Osteocyte (in vitro differentiated cells): ENCODE data around the gene ZIC1. TPM values are rescaled to one million over a fixed set of nuclear protein-coding genes. Genes with fewer than 3 reads are reported as not detected.
A peak's percentile ranks its signal among the peaks of the same experiment; 100 is the strongest.

Source experiments
- DNase-seq: peaks from one replicate; pipeline ENCODE4 v3.0.0; 2021; ENCODE audit warnings: mixed read lengths; ENCODE audit not compliant: unreplicated experiment; ENCODE audit errors: extremely low spot score
- H3K27ac Mint-ChIP-seq: one replicate; pipeline ENCODE4 v1.8.0; 2021; ENCODE audit warnings: mild to moderate bottlenecking, mixed read lengths; ENCODE audit not compliant: unreplicated experiment
- H3K27me3 Mint-ChIP-seq: one replicate; pipeline ENCODE4 v1.8.0; 2021; ENCODE audit warnings: mixed read lengths; ENCODE audit not compliant: unreplicated experiment
- H3K36me3 Mint-ChIP-seq: one replicate; pipeline ENCODE4 v1.8.0; 2021; ENCODE audit warnings: mixed read lengths; ENCODE audit not compliant: unreplicated experiment
- H3K4me1 Mint-ChIP-seq: one replicate; pipeline ENCODE4 v1.8.0; 2021; ENCODE audit warnings: mixed read lengths; ENCODE audit not compliant: unreplicated experiment
- H3K4me3 Mint-ChIP-seq: one replicate; pipeline ENCODE4 v1.8.0; 2021; ENCODE audit warnings: mild to moderate bottlenecking, moderate library complexity, mixed read lengths; ENCODE audit not compliant: unreplicated experiment
- H3K9me3 Mint-ChIP-seq: one replicate; pipeline ENCODE4 v1.8.0; 2021; ENCODE audit warnings: mixed read lengths; ENCODE audit not compliant: unreplicated experiment
- CTCF ChIP-seq: fragments of 200-600 bp; sonication (generic); IDR thresholded peaks from 2 replicates; pipeline ENCODE4 v1.5.0; 2021; ENCODE audit warnings: antibody characterized with exemption, mild to moderate bottlenecking, moderate library complexity
- total RNA-seq: library from RNA; stranded (reverse); gene quantifications from 2 replicates; pipeline ENCODE4 v1.2.1, GENCODE V29; 2021

The ZIC1 gene
- total RNA-seq, 1 donor from 2014 or later, result 89.9 TPM

- Mint-ChIP-seq H3K9me3 (no peaks in the 10 kb centered on the region), H3K36me3 (peaks cover 2% of the 10 kb centered on the region), H3K27me3 (peaks cover 73% of the 10 kb centered on the region), H3K27ac (no peak overlapping the region), H3K4me3 (no peak overlapping the region), H3K4me1 (peaks cover 24% of the 10 kb centered on the region)
- no peak for DNase-seq
- no peak for TF ChIP-seq CTCF
These were observed 36.6 kb upstream of the ZIC1 start for GRCh38 chr3:147372525-147373027.

DNA sequence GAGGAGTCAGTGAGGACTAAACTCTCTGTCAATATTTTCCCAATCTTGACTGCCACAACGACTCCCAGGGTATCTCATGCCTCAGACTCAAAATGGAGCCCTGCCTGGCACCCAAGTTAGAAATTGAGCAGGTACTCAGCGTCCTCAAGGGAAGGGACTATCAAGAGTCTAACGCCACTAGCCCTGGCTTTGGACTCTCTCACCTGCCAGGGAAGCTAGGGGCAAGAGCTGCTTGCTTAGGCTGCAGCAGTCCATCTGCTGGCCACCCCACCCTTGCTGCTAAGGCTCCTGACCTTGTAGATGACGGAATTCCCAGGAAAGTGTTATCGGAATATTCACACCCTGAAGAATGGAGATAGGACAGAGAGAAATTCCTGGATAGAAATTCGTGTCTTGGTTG, 35.9 kb upstream of the ZIC1 start:
- Mint-ChIP-seq H3K27me3 (peaks cover 71% of the 10 kb centered on the region), H3K27ac (no peak overlapping the region), H3K36me3 (peaks cover 2% of the 10 kb centered on the region), H3K4me3 (no peak overlapping the region), H3K4me1 (peaks cover 24% of the 10 kb centered on the region), H3K9me3 (no peaks in the 10 kb centered on the region)
- DNase-seq, result no peak
- TF ChIP-seq CTCF, result no peak

DNA sequence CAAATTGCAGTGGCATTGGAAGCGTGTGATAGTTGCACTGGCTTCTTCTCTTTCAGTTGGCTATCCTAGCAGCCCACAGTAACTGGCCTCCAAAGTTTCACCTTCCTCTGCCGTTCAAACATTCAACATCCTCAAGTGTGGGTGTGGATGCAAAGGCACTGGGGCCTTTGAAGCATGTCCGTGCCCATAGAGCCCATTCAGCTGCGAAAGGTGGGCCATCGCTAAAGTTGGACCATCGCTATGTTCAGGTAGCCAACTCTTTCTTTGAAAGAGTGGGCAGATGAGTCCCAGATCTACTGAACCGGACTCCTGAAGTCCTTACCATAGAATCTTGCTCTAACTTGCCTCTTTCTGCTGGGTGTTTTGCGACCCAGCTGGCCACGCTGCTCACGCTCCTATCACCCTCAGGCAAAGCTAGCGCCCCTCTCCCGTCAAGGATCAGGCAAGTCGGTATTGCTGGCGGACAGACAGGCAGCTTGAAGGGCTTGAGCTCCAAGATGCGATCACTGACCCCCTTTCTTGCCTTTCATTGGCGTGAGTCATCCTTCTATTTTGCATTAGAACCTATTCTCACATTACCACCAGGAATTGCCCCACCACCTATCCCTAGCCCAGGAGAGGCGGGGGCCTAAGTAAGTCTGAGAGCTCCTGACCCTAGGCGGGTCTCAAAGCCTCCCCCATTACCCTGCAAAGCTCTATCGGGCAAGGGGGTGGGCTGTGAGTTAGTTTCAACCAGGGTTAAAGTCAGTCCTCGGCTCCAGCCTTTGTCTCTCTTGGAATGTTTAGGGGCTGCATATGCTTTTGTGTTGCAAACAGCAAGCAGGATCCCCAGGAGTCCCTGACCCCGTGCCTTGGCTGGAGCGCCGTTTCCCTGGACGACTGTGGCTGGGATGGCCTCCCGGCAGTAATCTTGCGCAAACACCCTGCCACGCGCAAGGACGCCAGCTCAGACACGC, 31.5 kb upstream of the ZIC1 start:
- Mint-ChIP-seq H3K9me3 (no peaks in the 10 kb centered on the region), H3K27me3 (peaks cover 42% of the 10 kb centered on the region), H3K4me3 (no peak overlapping the region), H3K27ac (no peak overlapping the region), H3K36me3 (no peaks in the 10 kb centered on the region), H3K4me1 (no peaks in the 10 kb centered on the region)
- TF ChIP-seq CTCF, result no peak
- peak; percentile 77 for DNase-seq

GRCh38 chr3:147379651-147380050, 29.5 kb upstream of the ZIC1 start:
- no peaks in the 10 kb centered on the region for H3K9me3 Mint-ChIP-seq
- peaks cover 27% of the 10 kb centered on the region for H3K27me3 Mint-ChIP-seq
- H3K27ac Mint-ChIP-seq, result no peak overlapping the region
- H3K4me3 Mint-ChIP-seq, result no peak overlapping the region
- DNase-seq, result peak; percentile 17
- H3K4me1 Mint-ChIP-seq, result no peaks in the 10 kb centered on the region
- TF ChIP-seq CTCF, result no peak
- H3K36me3 Mint-ChIP-seq, result no peaks in the 10 kb centered on the region

DNA sequence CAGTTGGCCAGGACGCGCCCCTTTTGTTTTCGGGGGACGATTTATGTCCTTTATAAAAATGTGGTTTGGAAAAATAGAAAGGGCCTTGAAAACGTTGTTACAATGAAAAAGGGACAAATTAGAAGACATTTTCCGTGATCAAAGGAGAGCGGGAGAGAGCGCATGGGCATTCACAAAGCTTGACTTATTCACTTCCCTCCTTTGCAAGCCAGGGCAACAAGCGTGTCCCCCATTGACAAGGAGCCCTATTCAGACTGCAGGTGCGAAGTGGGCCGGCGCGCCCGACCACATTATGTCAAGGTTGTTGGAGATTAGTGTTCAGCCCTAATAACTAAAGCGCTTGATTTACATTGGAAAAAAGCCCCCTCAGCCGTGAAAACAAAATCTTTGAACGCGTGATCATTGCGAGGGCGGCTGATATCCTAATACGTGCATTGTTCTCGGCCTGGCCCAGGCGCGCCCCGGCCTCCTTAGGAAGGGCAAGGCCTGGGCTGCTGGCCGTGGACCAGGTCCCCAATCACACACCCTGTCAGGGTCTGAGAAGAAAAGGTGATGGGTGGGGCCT, 28.7 kb upstream of the ZIC1 start:
- Mint-ChIP-seq H3K9me3 (no peaks in the 10 kb centered on the region), H3K27me3 (peaks cover 24% of the 10 kb centered on the region), H3K36me3 (peaks cover 4% of the 10 kb centered on the region), H3K4me3 (no peak overlapping the region), H3K4me1 (no peaks in the 10 kb centered on the region), H3K27ac (no peak overlapping the region)
- DNase-seq, result no peak
- no peak for TF ChIP-seq CTCF
